Uterus (tissue), 2 donors: ENCODE measurements around the gene ERMP1.

Source experiments
- CTCF ChIP-seq, 4 experiments: fragments of 200-600 bp in 2 of 4; fragments of 450-650 bp in 2 of 4; sonication (generic) in 2 of 4; IDR thresholded peaks; one replicate each; pipeline ENCODE4 v1.5.1; 2016 to 2019; ENCODE audit warnings: antibody characterized with exemption in 4 of 4, mild to moderate bottlenecking in 2 of 4, moderate library complexity in 1 of 4
- POLR2A ChIP-seq, 2 donors: fragments of 450-650 bp; IDR thresholded peaks; one replicate each; pipeline ENCODE4 v1.6.1; 2016; ENCODE audit warnings: antibody characterized with exemption in 2 of 2, mild to moderate bottlenecking in 1 of 2, moderate library complexity in 1 of 2

- TF ChIP-seq POLR2A (IDR thresholded peaks at IDR 0.05) (no peak), CTCF (IDR thresholded peaks at IDR 0.05) (no peak)
These were observed 6.6 kb upstream of the ERMP1 start for GRCh38 chr9:5839572-5839902.
